Erythroblast (primary cell): ENCODE results near the gene NPLOC4.

Source experiments
- GATA1 ChIP-seq: IDR thresholded peaks from 2 replicates; pipeline ENCODE4 v1.6.1; 2011; ENCODE audit warnings: low read depth, mild to moderate bottlenecking, control low read depth, low read length, moderate library complexity
- POLR2A ChIP-seq: IDR thresholded peaks from 2 replicates; pipeline ENCODE4 v1.6.1; 2011; ENCODE audit warnings: mild to moderate bottlenecking, low read length

- TF ChIP-seq POLR2A = no peak
- TF ChIP-seq GATA1 = no peak
Observed at GRCh38 chr17:81539961-81540675, 96.8 kb downstream of the NPLOC4 start.
